Stomach (tissue), 9 donors: ENCODE results near the gene SMARCD2. TPM values are rescaled to one million over a fixed set of nuclear protein-coding genes. Genes with fewer than 3 reads are reported as not detected.
"Not testable (repeated sequence)": the region's sequence is repeated elsewhere in the genome, so short reads cannot be mapped to it uniquely, and the experiment has no call there.

Experiments
- DNase-seq, 2 donors: peaks; one replicate each; pipeline versions ENCODE4 v3.0.0 to v3.0.0-alpha.2; 2013 to 2019
- H3K27ac ChIP-seq, 5 donors: fragments of 200-600 bp in 4 of 5; sonication (generic) in 4 of 5; one replicate each; pipeline ENCODE4 v1.5.1; 2013 to 2019; ENCODE audit warnings: mild to moderate bottlenecking in 1 of 5, moderate library complexity in 1 of 5
- H3K27me3 ChIP-seq, 3 donors: fragments of 200-600 bp; sonication (generic); one replicate each; pipeline ENCODE4 v1.5.1; 2017 to 2019; ENCODE audit warnings: mixed run types in 1 of 3
- H3K36me3 ChIP-seq, 4 donors: fragments of 200-600 bp; sonication (generic); 1 replicate in 3 of 4; 2 replicates in 1 of 4; pipeline ENCODE4 v1.5.1; 2016 to 2019
- H3K4me1 ChIP-seq, 4 donors: fragments of 200-600 bp; sonication (generic); one replicate each; pipeline ENCODE4 v1.5.1; 2016 to 2019
- H3K4me3 ChIP-seq, 4 donors: fragments of 200-600 bp; sonication (generic) in 3 of 4; one replicate each; pipeline ENCODE4 v1.5.1; 2016 to 2019; ENCODE audit warnings: mild to moderate bottlenecking in 1 of 4
- H3K9me3 ChIP-seq, 4 donors: fragments of 200-600 bp; sonication (generic); one replicate each; pipeline ENCODE4 v1.5.1; 2016 to 2019
- EP300 ChIP-seq: sonication (generic); formaldehyde crosslinking; IDR thresholded peaks from one replicate; pipeline ENCODE4 v1.6.1; 2017; ENCODE audit warnings: antibody characterized with exemption
- POLR2A ChIP-seq, 4 donors: fragments of 450-650 bp; IDR thresholded peaks; one replicate each; pipeline ENCODE4 v1.6.1; 2016; ENCODE audit warnings: antibody characterized with exemption in 4 of 4, control low read depth in 2 of 4, mild to moderate bottlenecking in 1 of 4, moderate library complexity in 1 of 4
- POLR2AphosphoS5 ChIP-seq, 3 donors: sonication (generic); formaldehyde crosslinking; IDR thresholded peaks; one replicate each; pipeline ENCODE4 v1.6.1; 2016; ENCODE audit warnings: antibody characterized with exemption in 3 of 3
- WGBS, 5 donors: extraction: QIAGEN DNeasy Blood & Tissue Kit in 3 of 5; methylation state at CpG; one replicate each; pipeline versions ENCODE4 v1.1.5 to v1.1.7; 2013 to 2018; 5-methylcytosine and 5-hydroxymethylcytosine counted together
- intact Hi-C: fragments of 100-400 bp; cut with DNase I; formaldehyde crosslinking; loops from one replicate; pipeline ENCODE4 v1.15.1; 2023; ENCODE audit warnings: low total_unique reads
- polyA plus RNA-seq, 3 donors: library from polyadenylated mRNA; stranded (reverse); fragments of 200-250 nt; gene quantifications; one replicate each; pipeline ENCODE4 v1.2.3, GENCODE V29; 2013
- total RNA-seq, 5 donors: library from RNA; depleted of rRNA; stranded (reverse); fragments of >200 nt; gene quantifications; one replicate each; pipeline versions ENCODE4 v1.1.0 to v1.2.3, GENCODE V29; 2014 to 2016
- TF ChIP-seq, protein P1 (sequence below), 7 experiments: fragments of 450-650 bp in 4 of 7; fragments of 200-600 bp in 3 of 7; sonication (generic) in 3 of 7; IDR thresholded peaks; one replicate each; pipeline ENCODE4 v1.5.1; 2016 to 2019; ENCODE audit warnings: antibody characterized with exemption in 7 of 7, control low read depth in 2 of 7, mild to moderate bottlenecking in 1 of 7
- donor health status: healthy with polysubstance abuse.
- donor health status: Bipolar disorder and iron deficiency.
- donor health status: healthy.

Gene SMARCD2
- total and polyA plus RNA-seq, 8 donors, result 65.1 to 244 (median 94.5) TPM

DNA sequence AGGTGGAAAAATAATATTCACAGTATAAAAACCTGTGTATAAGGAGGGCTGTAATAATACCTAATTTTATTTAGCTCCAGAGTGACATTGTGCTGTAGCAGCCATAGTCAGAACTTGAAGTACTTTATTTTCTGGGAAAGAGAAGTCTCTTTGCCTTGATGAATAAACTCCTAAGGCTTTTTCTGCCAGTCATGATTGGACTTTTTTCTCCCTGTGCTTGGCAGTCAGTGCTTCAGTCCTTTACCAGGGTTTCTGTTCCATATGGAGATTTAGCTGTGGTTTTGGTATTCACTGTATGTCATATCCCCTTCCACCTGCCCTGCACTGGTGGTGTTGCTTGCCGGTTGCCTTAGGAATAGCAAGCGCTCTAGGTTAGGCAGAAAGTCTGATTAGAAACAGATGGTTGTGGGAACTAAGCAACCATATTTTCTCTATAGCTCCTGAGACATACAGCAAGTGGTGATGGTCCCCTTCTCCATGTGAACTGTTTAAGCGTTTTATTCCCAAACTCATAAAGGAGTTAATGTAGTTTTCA lies 43.8 kb downstream of the SMARCD2 start:
- intact Hi-C loops, result no loop called here
- TF ChIP-seq POLR2AphosphoS5 (IDR thresholded peaks at IDR 0.05) (no peak), POLR2A (IDR thresholded peaks at IDR 0.05) (no peak), EP300 (no peak)
- TF ChIP-seq, protein P1, sequence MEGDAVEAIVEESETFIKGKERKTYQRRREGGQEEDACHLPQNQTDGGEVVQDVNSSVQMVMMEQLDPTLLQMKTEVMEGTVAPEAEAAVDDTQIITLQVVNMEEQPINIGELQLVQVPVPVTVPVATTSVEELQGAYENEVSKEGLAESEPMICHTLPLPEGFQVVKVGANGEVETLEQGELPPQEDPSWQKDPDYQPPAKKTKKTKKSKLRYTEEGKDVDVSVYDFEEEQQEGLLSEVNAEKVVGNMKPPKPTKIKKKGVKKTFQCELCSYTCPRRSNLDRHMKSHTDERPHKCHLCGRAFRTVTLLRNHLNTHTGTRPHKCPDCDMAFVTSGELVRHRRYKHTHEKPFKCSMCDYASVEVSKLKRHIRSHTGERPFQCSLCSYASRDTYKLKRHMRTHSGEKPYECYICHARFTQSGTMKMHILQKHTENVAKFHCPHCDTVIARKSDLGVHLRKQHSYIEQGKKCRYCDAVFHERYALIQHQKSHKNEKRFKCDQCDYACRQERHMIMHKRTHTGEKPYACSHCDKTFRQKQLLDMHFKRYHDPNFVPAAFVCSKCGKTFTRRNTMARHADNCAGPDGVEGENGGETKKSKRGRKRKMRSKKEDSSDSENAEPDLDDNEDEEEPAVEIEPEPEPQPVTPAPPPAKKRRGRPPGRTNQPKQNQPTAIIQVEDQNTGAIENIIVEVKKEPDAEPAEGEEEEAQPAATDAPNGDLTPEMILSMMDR (IDR thresholded peaks at IDR 0.05), result no peak
- Histone ChIP-seq H3K27ac (no peak overlapping the region), H3K36me3 (peaks cover 81 to 100% (median 99%) of the 10 kb centered on the region in 4 donors), H3K9me3 (no peaks in the 10 kb centered on the region), H3K27me3 (no peaks in the 10 kb centered on the region), H3K4me3 (no peak overlapping the region), H3K4me1 (no peaks in the 10 kb centered on the region)
- WGBS, 5 donors, result 92 to 96% (median 95%) methylated on average over 3 of the region's 3 CpGs
- DNase-seq, result no peak

DNA sequence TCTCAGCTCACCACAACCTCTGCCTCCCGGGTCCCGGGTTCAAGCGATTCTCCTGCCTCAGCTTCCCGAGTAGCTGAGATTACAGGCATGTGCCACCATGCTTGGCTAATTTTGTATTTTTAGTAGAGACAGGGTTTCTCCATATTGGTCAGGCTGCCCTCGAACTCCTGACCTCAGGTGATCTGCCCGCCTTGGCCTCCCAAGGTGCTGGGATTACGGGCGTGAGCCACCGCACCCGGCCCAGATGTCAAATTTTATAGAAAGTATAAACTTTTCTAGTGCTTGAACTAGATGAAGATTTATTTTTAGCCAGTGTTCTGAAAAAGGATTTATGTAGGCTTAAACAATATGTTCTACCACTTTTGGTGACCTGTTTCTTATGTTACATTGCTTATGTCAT lies 46.1 kb downstream of the SMARCD2 start:
- DNase-seq, H3K27me3 ChIP-seq, intact Hi-C loops, H3K9me3 ChIP-seq, H3K4me1 ChIP-seq, H3K27ac ChIP-seq, H3K4me3 ChIP-seq: not testable (repeated sequence)
- peaks cover 72 to 100% (median 100%) of the 10 kb centered on the region in 4 donors for H3K36me3 ChIP-seq
- 93 to 96% (median 96%) methylated on average over 10 of the region's 10 CpGs for WGBS, 5 donors

DNA sequence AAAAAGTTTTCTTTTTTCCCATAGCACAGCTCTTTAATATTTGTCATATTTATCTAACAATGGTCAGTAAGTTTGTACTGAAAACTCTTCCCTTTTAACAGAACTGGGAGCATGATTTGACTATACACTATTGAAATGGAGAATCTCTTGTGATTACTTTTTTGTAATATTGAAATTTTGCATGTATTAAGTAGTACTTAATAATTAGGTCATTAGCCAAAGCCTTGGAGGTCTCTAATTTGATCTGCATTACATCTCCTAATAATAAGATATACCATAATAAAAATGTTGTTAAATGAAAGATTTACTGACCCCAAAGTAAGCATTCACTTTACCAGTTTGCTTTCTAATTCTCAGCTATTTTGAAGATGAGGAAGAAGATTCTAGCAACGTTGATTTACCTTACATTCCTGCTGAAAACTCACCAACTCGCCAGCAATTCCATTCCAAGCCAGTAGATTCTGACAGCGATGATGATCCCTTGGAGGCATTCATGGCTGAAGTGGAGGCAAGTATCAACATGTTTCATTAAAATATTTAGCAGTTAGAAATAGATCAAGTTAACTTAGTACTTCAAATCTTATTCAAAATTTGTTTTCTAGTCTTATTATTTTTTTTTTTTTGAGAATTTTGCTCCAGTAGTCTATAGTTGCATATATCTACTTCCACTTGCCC lies 50.3 kb downstream of the SMARCD2 start:
- TF ChIP-seq, protein P1 (IDR thresholded peaks at IDR 0.05), result no peak
- TF ChIP-seq POLR2A (IDR thresholded peaks at IDR 0.05) (no peak), POLR2AphosphoS5 (IDR thresholded peaks at IDR 0.05) (no peak), EP300 (no peak)
- peaks cover 60 to 100% (median 99%) of the 10 kb centered on the region in 4 donors for H3K36me3 ChIP-seq
- H3K4me3 ChIP-seq, result no peak overlapping the region
- 69 to 88% (median 85%) methylated on average over 3 of the region's 3 CpGs for WGBS, 5 donors
- H3K27ac ChIP-seq, result no peak overlapping the region
- no peak for DNase-seq
- intact Hi-C loops, result no loop called here
- H3K27me3 ChIP-seq, result no peaks in the 10 kb centered on the region
- no peaks in the 10 kb centered on the region for H3K9me3 ChIP-seq
- peaks cover 0 to 6% (median 0%) of the 10 kb centered on the region in 4 donors for H3K4me1 ChIP-seq

DNA sequence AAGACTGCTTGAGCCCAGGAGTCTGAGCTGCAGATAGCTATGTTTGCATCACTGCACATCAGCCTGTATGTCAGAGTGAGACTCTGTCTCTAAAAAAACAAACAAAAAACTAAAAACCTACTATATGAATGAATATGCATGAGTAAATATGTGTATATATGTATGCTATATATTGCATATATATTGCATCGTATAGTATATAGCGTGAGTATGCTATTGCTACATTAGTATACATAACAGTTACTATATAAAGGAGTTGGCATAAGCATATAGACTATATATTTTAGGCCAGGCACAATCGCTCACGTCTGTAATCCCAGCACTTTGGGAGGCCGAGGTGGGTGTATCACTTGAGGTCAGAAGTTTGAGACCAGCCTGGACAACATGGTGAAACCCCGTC lies 52.4 kb downstream of the SMARCD2 start:
- intact Hi-C loops, result no loop called here
- peaks cover 45 to 93% (median 86%) of the 10 kb centered on the region in 4 donors for H3K36me3 ChIP-seq
- no peak for TF ChIP-seq POLR2A (IDR thresholded peaks at IDR 0.05)
- no peak for TF ChIP-seq POLR2AphosphoS5 (IDR thresholded peaks at IDR 0.05)
- TF ChIP-seq EP300, result no peak
- TF ChIP-seq, protein P1 (IDR thresholded peaks at IDR 0.05), result no peak
- no peaks in the 10 kb centered on the region for H3K9me3 ChIP-seq
- H3K4me1 ChIP-seq, result peaks cover 0 to 14% (median 2%) of the 10 kb centered on the region in 4 donors
- no peak for DNase-seq
- no peaks in the 10 kb centered on the region for H3K27me3 ChIP-seq
- no peak overlapping the region for H3K4me3 ChIP-seq
- no peak overlapping the region for H3K27ac ChIP-seq
- WGBS, 5 donors, result 87 to 95% (median 90%) methylated on average over 6 of the region's 6 CpGs
